ENCODE measurements around the gene MAST4. TPM values are rescaled to one million over a fixed set of nuclear protein-coding genes. Genes with fewer than 3 reads are reported as not detected.

Gene MAST4
- total RNA-seq, 1 donor from 2014 or later, result 22.3 TPM

- Histone ChIP-seq H3K79me2 (ENCODE audit: insufficient read depth, low read length) (no peaks in the 10 kb centered on the region), H3K9me3 (ENCODE audit: insufficient read depth, low read depth, low read length) (no peaks in the 10 kb centered on the region), H3K4me2 (ENCODE audit: low read length) (no peak overlapping the region), H2AFZ (ENCODE audit: low read depth, low read length) (no peak overlapping the region), H3K27ac (ENCODE audit: low read depth, low read length) (no peak overlapping the region), H3K27me3 (ENCODE audit: insufficient read depth, low read length) (peaks cover 4% of the 10 kb centered on the region), H4K20me1 (ENCODE audit: insufficient read depth, low read length) (no peaks in the 10 kb centered on the region), H3K4me1 (ENCODE audit: insufficient read depth, low read length) (no peaks in the 10 kb centered on the region), H3K4me3 (ENCODE audit: insufficient read depth, low read depth, low read length) (no peak overlapping the region), H3K36me3 (ENCODE audit: insufficient read depth, low read length) (no peaks in the 10 kb centered on the region), H3K9ac (ENCODE audit: low read length) (no peak overlapping the region)
- no peaks in the 10 kb centered on the region for H3K9me3 Mint-ChIP-seq (ENCODE audit: unreplicated experiment)
- no peak for DNase-seq (ENCODE audit: low read depth)
- H3K4me3 Mint-ChIP-seq (ENCODE audit: unreplicated experiment), result no peak overlapping the region
- TF ChIP-seq EZH2 (IDR thresholded peaks at IDR 0.05; ENCODE audit: insufficient read depth, low read length), result no peak
- TF ChIP-seq CTCF (IDR thresholded peaks at IDR 0.05; ENCODE audit: insufficient read depth, low read depth, low read length), result no peak
- no peak for FAIRE-seq
- no peak overlapping the region for H3K27ac Mint-ChIP-seq (ENCODE audit: unreplicated experiment)
- H3K4me1 Mint-ChIP-seq (ENCODE audit: low read depth, unreplicated experiment), result no peaks in the 10 kb centered on the region
- H3K36me3 Mint-ChIP-seq (ENCODE audit: low read depth, unreplicated experiment), result no peaks in the 10 kb centered on the region
- peaks cover 3% of the 10 kb centered on the region for H3K27me3 Mint-ChIP-seq (ENCODE audit: low read depth, unreplicated experiment)
Measured at GRCh38 chr5:66795682-66796081, 199.5 kb downstream of the MAST4 start.

GRCh38 chr5:66796305-66797292 lies 200.4 kb downstream of the MAST4 start:
- no peaks in the 10 kb centered on the region for H3K4me1 ChIP-seq (ENCODE audit: insufficient read depth, low read length)
- DNase-seq (ENCODE audit: low read depth), result no peak
- FAIRE-seq, result no peak
- H3K4me3 ChIP-seq (ENCODE audit: insufficient read depth, low read depth, low read length), result no peak overlapping the region
- Mint-ChIP-seq H3K4me1 (ENCODE audit: low read depth, unreplicated experiment) (no peaks in the 10 kb centered on the region), H3K27ac (ENCODE audit: unreplicated experiment) (no peak overlapping the region), H3K4me3 (ENCODE audit: unreplicated experiment) (no peak overlapping the region), H3K27me3 (ENCODE audit: low read depth, unreplicated experiment) (peaks cover 3% of the 10 kb centered on the region), H3K9me3 (ENCODE audit: unreplicated experiment) (no peaks in the 10 kb centered on the region), H3K36me3 (ENCODE audit: low read depth, unreplicated experiment) (no peaks in the 10 kb centered on the region)
- peaks cover 4% of the 10 kb centered on the region for H3K27me3 ChIP-seq (ENCODE audit: insufficient read depth, low read length)
- no peaks in the 10 kb centered on the region for H3K36me3 ChIP-seq (ENCODE audit: insufficient read depth, low read length)
- H4K20me1 ChIP-seq (ENCODE audit: insufficient read depth, low read length), result no peaks in the 10 kb centered on the region
- H2AFZ ChIP-seq (ENCODE audit: low read depth, low read length), result no peak overlapping the region
- no peak overlapping the region for H3K27ac ChIP-seq (ENCODE audit: low read depth, low read length)
- H3K4me2 ChIP-seq (ENCODE audit: low read length), result no peak overlapping the region
- no peaks in the 10 kb centered on the region for H3K79me2 ChIP-seq (ENCODE audit: insufficient read depth, low read length)
- no peaks in the 10 kb centered on the region for H3K9me3 ChIP-seq (ENCODE audit: insufficient read depth, low read depth, low read length)
- H3K9ac ChIP-seq (ENCODE audit: low read length), result no peak overlapping the region
- TF ChIP-seq CTCF (IDR thresholded peaks at IDR 0.05; ENCODE audit: insufficient read depth, low read depth, low read length) (peak; percentile 31), EZH2 (IDR thresholded peaks at IDR 0.05; ENCODE audit: insufficient read depth, low read length) (no peak)

- H3K27me3 ChIP-seq (ENCODE audit: insufficient read depth, low read length), result no peaks in the 10 kb centered on the region
- Mint-ChIP-seq H3K27ac (ENCODE audit: unreplicated experiment) (no peak overlapping the region), H3K4me3 (ENCODE audit: unreplicated experiment) (no peak overlapping the region), H3K27me3 (ENCODE audit: low read depth, unreplicated experiment) (peaks cover 7% of the 10 kb centered on the region), H3K4me1 (ENCODE audit: low read depth, unreplicated experiment) (no peaks in the 10 kb centered on the region), H3K9me3 (ENCODE audit: unreplicated experiment) (no peaks in the 10 kb centered on the region), H3K36me3 (ENCODE audit: low read depth, unreplicated experiment) (no peaks in the 10 kb centered on the region)
- no peaks in the 10 kb centered on the region for H3K36me3 ChIP-seq (ENCODE audit: insufficient read depth, low read length)
- no peak overlapping the region for H3K4me2 ChIP-seq (ENCODE audit: low read length)
- DNase-seq (ENCODE audit: low read depth) (no peak), FAIRE-seq (no peak)
- no peak overlapping the region for H3K9ac ChIP-seq (ENCODE audit: low read length)
- no peak overlapping the region for H3K27ac ChIP-seq (ENCODE audit: low read depth, low read length)
- H3K79me2 ChIP-seq (ENCODE audit: insufficient read depth, low read length), result no peaks in the 10 kb centered on the region
- TF ChIP-seq CTCF (IDR thresholded peaks at IDR 0.05; ENCODE audit: insufficient read depth, low read depth, low read length), result no peak
- no peak for TF ChIP-seq EZH2 (IDR thresholded peaks at IDR 0.05; ENCODE audit: insufficient read depth, low read length)
- no peaks in the 10 kb centered on the region for H4K20me1 ChIP-seq (ENCODE audit: insufficient read depth, low read length)
- no peaks in the 10 kb centered on the region for H3K9me3 ChIP-seq (ENCODE audit: insufficient read depth, low read depth, low read length)
- no peak overlapping the region for H3K4me3 ChIP-seq (ENCODE audit: insufficient read depth, low read depth, low read length)
- no peak overlapping the region for H2AFZ ChIP-seq (ENCODE audit: low read depth, low read length)
- H3K4me1 ChIP-seq (ENCODE audit: insufficient read depth, low read length), result no peaks in the 10 kb centered on the region
Measured at GRCh38 chr5:66802941-66803340, 206.7 kb downstream of the MAST4 start.
